GM19238 (cell line): ENCODE data around the gene SPIRE2.
A peak's percentile ranks its signal among the peaks of the same experiment; 100 is the strongest.
"Not testable (repeated sequence)": the region's sequence is repeated elsewhere in the genome, so short reads cannot be mapped to it uniquely, and the experiment has no call there.

Source experiments
- DNase-seq: peaks from one replicate; pipeline ENCODE4 v3.0.0; 2011; ENCODE audit warnings: low spot score; ENCODE audit not compliant: insufficient read length

The SPIRE2 gene

GRCh38 chr16:89828199-89828869 lies at the start of gene SPIRE2:
Gene SPIRE2, plus strand, starts transcription at chr16:89828475. Its CDS starts 76 bp downstream, at chr16:89828551.
- peak; percentile 62 for DNase-seq

- no peak for DNase-seq
Measured at GRCh38 chr16:89779231-89779908, 48.9 kb upstream of the SPIRE2 start.

DNA sequence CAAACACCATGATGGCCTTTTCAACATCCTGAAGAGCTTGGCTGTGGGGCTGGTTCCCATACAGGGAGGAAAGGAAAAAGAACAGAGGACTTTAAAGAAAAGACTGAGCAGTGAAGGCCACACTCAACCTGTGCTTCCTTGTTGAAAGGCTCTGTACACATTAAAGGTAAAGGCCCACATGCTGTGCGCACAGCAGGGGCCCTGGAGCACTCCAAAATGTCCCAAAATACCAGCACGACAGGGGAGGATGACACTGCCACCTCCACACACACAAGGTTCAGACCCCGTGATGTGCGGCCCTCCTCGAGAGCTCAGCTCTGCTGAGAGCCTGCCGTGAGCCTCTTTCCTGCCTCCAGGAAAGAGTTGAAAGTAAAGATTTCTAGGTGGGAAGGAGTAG lies 48.4 kb upstream of the SPIRE2 start:
- no peak for DNase-seq

DNA sequence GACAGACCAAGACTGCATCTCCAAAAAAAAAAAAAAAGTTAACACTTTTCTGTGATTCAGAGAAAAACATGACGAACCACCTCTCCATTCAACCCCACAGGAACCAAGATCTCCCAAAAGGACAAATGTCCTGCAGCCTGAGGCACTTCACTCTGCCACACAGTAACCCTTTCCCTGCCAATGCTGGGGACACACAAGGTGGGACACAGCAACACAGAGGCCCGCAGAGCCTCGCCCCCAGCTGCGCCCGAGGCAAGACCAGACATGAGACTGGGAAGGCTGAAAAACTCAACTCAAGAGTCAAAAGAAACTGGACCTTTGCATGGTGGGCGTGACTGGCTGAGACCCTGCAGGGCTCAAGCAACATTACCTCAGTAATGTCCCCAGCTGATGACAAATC lies 45.8 kb upstream of the SPIRE2 start:
- DNase-seq, result no peak

- not testable (repeated sequence) for DNase-seq
Measured at GRCh38 chr16:89783952-89784351, 44.3 kb upstream of the SPIRE2 start.

DNA sequence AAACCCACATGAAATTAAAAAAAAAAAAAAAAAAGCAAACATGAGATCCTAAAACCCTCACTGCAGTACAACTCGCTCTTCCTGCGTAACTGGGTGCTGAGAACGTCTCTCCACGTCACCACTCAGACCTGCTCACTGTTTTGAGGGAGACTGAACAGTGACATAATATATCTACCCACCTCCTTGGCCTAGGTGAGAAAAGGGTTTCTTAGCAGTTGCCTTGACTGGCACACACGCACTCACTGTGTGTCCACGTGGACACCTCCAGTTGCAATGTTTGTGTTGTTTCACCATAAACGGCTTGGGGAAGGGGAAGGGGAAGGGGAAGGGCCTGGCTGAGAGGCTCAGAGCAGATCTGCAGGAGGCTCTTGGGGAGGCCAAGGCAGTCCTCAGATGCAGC lies 43.9 kb upstream of the SPIRE2 start:
- no peak for DNase-seq

GRCh38 chr16:89785523-89786155 lies 42.6 kb upstream of the SPIRE2 start:
- no peak for DNase-seq

DNA sequence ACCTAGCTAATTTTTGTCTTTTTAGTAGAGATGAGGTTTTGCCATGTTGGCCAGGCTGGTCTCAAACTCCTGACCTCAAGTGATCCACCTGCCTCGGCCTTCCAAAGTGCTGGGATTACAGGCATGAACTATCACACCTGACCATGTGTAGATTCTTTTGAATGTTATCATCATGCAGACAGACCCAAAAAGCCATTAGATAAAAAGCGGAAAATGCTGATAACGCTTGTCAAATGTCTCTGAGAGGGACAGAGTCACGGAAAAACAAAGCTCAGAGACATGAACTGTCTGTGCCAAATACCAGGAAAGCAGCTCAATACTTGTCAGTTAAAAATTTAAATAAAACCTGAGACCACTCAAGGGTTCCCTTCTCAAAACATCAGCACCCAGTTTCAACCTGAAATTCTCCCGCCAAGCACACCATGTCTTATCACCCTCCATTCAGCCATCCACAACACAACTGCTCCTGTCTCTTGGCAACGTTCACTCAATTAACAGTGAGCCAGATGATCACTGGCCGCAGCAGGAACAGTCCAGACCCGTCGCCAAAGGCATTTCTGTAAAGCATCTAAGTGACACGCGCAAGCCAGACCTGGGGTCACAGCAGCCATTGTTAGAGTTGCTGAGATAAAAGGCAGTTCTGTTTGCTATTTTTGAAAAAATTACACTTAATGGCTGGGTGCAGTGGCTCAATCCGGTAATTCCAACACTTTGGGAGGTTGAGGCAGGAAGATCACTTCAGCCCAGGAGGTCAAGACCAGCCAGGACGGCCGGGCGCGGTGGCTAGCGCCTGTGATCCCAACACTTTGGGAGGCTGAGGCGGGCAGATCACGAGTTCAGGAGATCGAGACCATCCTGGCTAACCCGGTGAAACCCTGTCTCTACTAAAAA lies 41.6 kb upstream of the SPIRE2 start:
- DNase-seq, result no peak

DNA sequence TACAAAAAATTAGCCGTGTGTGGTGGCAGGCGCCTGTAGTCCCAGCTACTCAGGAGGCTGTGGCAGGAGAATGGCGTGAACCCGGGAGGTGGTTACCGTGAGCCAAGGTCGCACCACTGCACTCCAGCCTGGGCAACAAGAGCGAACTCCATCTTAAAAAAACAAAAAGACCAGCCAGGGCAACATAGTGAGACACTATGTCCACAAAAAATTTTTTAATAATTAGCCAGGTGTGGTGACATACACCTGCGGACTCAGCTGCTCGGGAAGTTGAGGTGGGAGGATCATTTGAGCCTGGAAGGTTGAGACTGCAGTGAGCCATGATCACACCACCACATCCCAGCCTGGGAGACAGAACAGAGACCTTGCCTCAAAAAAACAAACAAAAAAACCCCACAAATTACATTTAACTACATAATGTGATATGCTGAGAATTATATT lies 40.9 kb upstream of the SPIRE2 start:
- DNase-seq, result no peak

DNA sequence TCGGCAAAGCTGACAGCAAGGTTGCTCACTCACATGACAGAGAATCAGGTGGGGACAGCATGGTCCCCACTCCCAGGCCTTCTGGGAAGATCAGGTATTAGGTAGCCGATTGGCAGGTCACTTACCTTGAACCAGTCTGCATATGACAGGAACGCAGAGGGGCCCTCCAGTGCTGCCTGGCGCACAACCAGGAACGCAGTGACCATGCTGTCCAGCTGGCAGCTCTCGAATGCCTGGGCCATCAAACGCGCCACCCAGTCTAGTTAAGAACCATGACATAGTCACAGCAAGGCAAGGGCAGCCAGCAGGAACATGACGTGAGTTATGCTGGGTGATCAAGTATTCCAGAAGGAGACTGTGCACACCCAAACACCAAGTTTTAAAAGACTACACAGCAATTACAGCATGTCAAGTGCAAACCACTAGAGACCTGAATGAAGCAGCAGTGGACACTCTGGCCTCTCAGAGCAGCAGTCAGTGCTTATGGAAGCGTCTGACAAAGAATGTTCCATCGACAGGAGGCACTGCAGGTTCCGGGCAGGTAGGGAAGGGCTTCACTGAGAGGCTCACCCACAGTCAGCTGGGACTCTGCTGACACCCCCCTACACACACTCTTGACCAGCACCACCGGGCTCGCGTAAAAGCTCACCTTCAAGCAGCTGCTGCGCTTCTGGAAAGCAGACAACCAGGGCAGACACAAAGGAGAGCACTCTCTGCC lies 36.8 kb upstream of the SPIRE2 start:
- no peak for DNase-seq

GRCh38 chr16:89793092-89793491 lies 35.2 kb upstream of the SPIRE2 start:
- DNase-seq, result not testable (repeated sequence)

DNA sequence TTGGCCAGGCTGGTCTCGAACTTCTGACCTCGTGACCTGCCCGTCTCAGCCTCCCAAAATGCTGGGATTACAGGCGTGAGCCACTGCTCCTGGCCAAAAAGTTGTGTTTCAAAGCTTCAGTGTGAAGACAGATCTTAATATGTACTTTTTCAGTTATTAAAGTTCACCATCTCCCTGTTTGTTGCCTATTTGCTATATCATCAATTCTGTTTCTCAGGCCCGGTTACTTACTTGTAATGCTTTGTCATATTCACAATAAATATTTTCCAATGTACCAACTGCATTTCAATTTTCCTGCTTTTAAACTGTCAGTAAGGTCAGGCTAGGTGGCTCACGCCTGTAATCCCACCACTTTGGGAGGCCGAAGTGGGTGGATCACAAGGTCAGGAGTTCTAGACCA lies 34.3 kb upstream of the SPIRE2 start:
- DNase-seq, result no peak

- no peak for DNase-seq
Measured at GRCh38 chr16:89795676-89796075, 32.6 kb upstream of the SPIRE2 start.

DNA sequence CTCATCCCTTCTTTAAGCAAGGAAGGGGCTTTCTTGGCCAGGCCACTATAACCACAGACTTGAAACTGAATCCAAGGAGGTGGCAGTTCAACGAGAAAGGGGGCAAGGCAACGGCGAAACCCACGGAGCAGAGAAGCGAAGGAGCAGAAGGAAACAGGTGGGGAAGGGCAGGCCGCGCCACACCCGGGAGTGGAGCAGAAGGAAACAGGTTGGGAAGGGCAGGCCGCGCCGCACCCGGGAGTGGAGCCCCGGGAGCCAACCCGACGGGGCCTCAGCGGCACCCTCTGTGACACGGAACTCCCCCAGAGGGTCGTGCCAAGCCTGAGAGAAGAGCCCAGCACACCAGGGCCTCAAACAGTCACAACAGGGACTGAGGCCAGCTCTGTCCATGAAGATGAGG lies 32.2 kb upstream of the SPIRE2 start:
- no peak for DNase-seq

DNA sequence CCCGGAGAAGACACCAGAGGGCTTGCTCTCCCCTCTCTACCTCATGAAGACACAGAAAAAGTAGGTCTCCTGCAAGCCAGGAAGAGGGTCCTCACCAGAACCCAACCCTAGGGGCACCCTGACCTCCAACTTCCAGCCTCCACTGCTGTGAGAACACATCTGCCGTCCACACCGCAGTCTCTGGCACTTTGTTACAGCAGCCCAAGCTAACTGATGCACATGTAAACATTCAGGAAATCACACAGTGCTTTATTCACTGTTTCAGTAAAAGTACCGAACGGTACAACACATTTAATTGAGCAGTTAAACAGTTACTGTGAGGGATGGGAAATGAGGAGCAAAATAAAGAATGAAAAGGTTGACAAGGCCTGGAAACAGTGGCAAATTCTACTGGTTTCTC lies 30.1 kb upstream of the SPIRE2 start:
- no peak for DNase-seq

DNA sequence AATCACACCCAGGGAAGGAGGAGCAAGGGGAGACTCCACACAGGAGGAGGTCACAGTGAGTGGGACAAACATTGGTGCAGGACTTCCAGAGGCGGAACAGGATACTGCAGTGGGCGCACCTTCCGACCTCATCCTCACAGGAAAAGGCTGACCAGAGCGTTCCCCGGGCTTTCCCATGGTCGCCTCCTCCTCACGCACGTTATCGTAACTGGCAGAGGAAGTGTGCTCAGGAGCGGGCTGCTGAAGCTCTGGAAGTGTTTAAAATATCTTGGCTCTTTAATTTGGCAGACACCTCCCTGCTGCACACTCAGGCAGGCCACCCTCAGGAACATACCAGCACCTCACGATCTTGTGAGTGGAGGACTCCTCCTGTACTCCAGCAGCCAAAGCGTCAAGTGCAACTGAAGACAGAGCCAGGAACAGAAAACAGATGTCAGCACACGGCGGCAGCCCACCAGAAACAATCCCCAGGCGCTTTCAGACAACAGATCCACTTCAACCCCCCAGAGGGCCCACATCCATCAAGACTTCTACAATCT lies 29.4 kb upstream of the SPIRE2 start:
- DNase-seq, result no peak

GRCh38 chr16:89801800-89802199 lies 26.5 kb upstream of the SPIRE2 start:
- DNase-seq, result no peak

DNA sequence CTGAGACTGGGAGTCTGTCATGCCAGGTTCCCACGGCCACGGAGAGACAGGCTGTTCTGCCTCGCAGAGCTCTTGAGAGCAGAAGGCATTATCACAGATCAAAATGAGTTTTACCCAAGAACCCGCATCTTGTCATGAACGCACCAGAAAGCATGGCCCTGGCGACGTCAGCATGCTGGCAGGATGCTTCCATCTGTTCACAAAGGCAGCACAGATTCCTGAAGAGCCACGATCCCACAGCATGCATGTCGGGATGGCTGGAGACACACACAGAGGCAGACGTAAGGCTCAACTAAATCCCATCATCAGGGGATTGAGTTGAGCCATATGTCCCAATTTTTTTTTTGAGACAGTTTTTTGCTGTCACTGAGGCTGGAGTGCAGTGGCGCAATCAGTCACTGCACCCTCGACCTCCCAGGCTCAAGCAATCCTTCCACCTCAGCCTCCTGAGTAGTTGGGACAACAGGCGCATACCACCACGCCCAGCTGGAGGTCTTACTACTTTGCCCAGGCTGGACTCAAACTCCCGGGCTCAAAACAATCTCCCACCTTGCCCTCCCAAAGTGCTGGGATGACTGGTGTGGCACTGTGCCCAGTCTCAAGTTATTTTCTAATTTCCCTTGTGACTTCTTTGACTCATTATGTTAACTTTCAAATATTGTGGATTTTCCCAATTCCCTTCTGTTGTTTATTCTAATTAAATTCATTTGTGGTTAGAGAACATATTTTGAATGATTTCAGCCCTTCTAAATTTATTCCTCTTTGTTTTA lies 23.0 kb upstream of the SPIRE2 start:
- DNase-seq, result no peak

GRCh38 chr16:89806589-89807193 lies 21.6 kb upstream of the SPIRE2 start:
- not testable (repeated sequence) for DNase-seq

- no peak for DNase-seq
Measured at GRCh38 chr16:89808475-89808874, 19.8 kb upstream of the SPIRE2 start.
